Measurements from ENCODE around the gene RNF150. TPM values are rescaled to one million over a fixed set of nuclear protein-coding genes. Genes with fewer than 3 reads are reported as not detected.

RNF150 gene
- total RNA-seq, 1 experiment from 2014 or later, result 2.7 TPM

- DNase-seq (ENCODE audit: low spot score), result no peak
- ChIA-PET POLR2A (ENCODE audit: low non-redundant PET) (no interaction called here), CTCF (no interaction called here)
- H3K36me3 ChIP-seq (ENCODE audit: insufficient read depth, low read length, poor library complexity, severe bottlenecking), result no peaks in the 10 kb centered on the region
- no peak overlapping the region for H3K27ac ChIP-seq (ENCODE audit: low read depth, low read length, poor library complexity, severe bottlenecking)
- TF ChIP-seq, protein P1, sequence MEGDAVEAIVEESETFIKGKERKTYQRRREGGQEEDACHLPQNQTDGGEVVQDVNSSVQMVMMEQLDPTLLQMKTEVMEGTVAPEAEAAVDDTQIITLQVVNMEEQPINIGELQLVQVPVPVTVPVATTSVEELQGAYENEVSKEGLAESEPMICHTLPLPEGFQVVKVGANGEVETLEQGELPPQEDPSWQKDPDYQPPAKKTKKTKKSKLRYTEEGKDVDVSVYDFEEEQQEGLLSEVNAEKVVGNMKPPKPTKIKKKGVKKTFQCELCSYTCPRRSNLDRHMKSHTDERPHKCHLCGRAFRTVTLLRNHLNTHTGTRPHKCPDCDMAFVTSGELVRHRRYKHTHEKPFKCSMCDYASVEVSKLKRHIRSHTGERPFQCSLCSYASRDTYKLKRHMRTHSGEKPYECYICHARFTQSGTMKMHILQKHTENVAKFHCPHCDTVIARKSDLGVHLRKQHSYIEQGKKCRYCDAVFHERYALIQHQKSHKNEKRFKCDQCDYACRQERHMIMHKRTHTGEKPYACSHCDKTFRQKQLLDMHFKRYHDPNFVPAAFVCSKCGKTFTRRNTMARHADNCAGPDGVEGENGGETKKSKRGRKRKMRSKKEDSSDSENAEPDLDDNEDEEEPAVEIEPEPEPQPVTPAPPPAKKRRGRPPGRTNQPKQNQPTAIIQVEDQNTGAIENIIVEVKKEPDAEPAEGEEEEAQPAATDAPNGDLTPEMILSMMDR (conservative IDR thresholded peaks at IDR 0.05; ENCODE audit: low read depth, low read length), result no peak
- no peak for TF ChIP-seq EZH2 (IDR thresholded peaks at IDR 0.05; ENCODE audit: borderline replicate concordance, low read depth, low read length, poor library complexity, severe bottlenecking)
- H3K4me3 ChIP-seq (ENCODE audit: low read depth, low read length, poor library complexity, severe bottlenecking), result no peak overlapping the region
- no TSS peak for BruUV-seq (replicated peaks)
- no peaks in the 10 kb centered on the region for H3K4me1 ChIP-seq (ENCODE audit: insufficient read depth, low read length, poor library complexity, severe bottlenecking)
- intact Hi-C loops (cut with micrococcal nuclease; ENCODE audit: unreplicated experiment), result no loop called here
- no peaks in the 10 kb centered on the region for H3K27me3 ChIP-seq (replicated peaks; ENCODE audit: insufficient read depth, low read depth, low read length, poor library complexity)
- H3K9me3 ChIP-seq (ENCODE audit: low read depth, low read length, poor library complexity, severe bottlenecking), result no peaks in the 10 kb centered on the region
These were observed 87.0 kb downstream of the RNF150 start for GRCh38 chr4:141046255-141046654.

GRCh38 chr4:141045848-141046247 is 87.4 kb downstream of the RNF150 start:
- intact Hi-C loops (cut with micrococcal nuclease; ENCODE audit: unreplicated experiment), result no loop called here
- no peaks in the 10 kb centered on the region for H3K4me1 ChIP-seq (ENCODE audit: insufficient read depth, low read length, poor library complexity, severe bottlenecking)
- TF ChIP-seq, protein P1 (conservative IDR thresholded peaks at IDR 0.05; ENCODE audit: low read depth, low read length), result no peak
- TF ChIP-seq EZH2 (IDR thresholded peaks at IDR 0.05; ENCODE audit: borderline replicate concordance, low read depth, low read length, poor library complexity, severe bottlenecking), result no peak
- H3K9me3 ChIP-seq (ENCODE audit: low read depth, low read length, poor library complexity, severe bottlenecking), result no peaks in the 10 kb centered on the region
- CTCF ChIA-PET, result no interaction called here
- BruUV-seq (replicated peaks), result no TSS peak
- POLR2A ChIA-PET (ENCODE audit: low non-redundant PET), result no interaction called here
- H3K27me3 ChIP-seq (replicated peaks; ENCODE audit: insufficient read depth, low read depth, low read length, poor library complexity), result no peaks in the 10 kb centered on the region
- no peak overlapping the region for H3K4me3 ChIP-seq (ENCODE audit: low read depth, low read length, poor library complexity, severe bottlenecking)
- H3K36me3 ChIP-seq (ENCODE audit: insufficient read depth, low read length, poor library complexity, severe bottlenecking), result no peaks in the 10 kb centered on the region
- no peak overlapping the region for H3K27ac ChIP-seq (ENCODE audit: low read depth, low read length, poor library complexity, severe bottlenecking)
- no peak for DNase-seq (ENCODE audit: low spot score)

DNA sequence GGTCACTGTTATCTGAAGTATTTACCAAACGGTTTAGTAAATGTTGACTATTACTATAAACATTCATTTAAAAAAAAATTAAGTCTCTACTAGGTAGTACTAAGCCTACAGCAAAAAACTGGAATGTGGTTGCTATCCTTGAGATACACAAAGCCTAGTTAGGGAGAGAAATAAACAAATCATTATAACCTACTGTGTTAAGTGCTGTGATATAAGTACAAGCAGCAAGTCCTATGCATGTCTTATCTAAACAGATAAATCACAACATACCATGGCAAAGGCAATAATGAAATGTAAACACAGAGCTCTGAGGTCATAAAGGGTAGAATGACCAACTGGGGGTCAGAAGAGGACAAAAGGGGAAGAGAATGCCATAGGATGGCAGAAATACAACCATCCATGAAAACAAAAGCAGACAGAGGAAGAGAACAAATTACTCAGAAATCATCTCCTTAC is 92.2 kb downstream of the RNF150 start:
- POLR2A ChIA-PET (ENCODE audit: low non-redundant PET), result no interaction called here
- Histone ChIP-seq H3K27ac (ENCODE audit: low read depth, low read length, poor library complexity, severe bottlenecking) (no peak overlapping the region), H3K4me3 (ENCODE audit: low read depth, low read length, poor library complexity, severe bottlenecking) (no peak overlapping the region), H3K27me3 (replicated peaks; ENCODE audit: insufficient read depth, low read depth, low read length, poor library complexity) (no peaks in the 10 kb centered on the region), H3K36me3 (ENCODE audit: insufficient read depth, low read length, poor library complexity, severe bottlenecking) (no peaks in the 10 kb centered on the region), H3K9me3 (ENCODE audit: low read depth, low read length, poor library complexity, severe bottlenecking) (no peaks in the 10 kb centered on the region), H3K4me1 (ENCODE audit: insufficient read depth, low read length, poor library complexity, severe bottlenecking) (no peaks in the 10 kb centered on the region)
- intact Hi-C loops (cut with micrococcal nuclease; ENCODE audit: unreplicated experiment), result no loop called here
- TF ChIP-seq EZH2 (IDR thresholded peaks at IDR 0.05; ENCODE audit: borderline replicate concordance, low read depth, low read length, poor library complexity, severe bottlenecking), result no peak
- TF ChIP-seq, protein P1 (conservative IDR thresholded peaks at IDR 0.05; ENCODE audit: low read depth, low read length), result no peak
- no peak for DNase-seq (ENCODE audit: low spot score)
- CTCF ChIA-PET, result no interaction called here
- BruUV-seq (replicated peaks), result no TSS peak

Data from A673 (cell line).